ENCODE measurements around the gene RAD51B. TPM values are rescaled to one million over a fixed set of nuclear protein-coding genes. Genes with fewer than 3 reads are reported as not detected.
"Not testable (repeated sequence)": the region's sequence is repeated elsewhere in the genome, so short reads cannot be mapped to it uniquely, and the experiment has no call there.

Gene RAD51B
- total RNA-seq, 1 experiment from 2014 or later: 8.5 TPM

GRCh38 chr14:67986131-67986841, 166.7 kb downstream of the RAD51B start:
- DNase-seq (ENCODE audit: low read depth, low spot score): no peak

GRCh38 chr14:67987606-67988005, 168.0 kb downstream of the RAD51B start:
- H3K9me3 ChIP-seq (ENCODE audit: control insufficient read depth, insufficient read depth, low read depth, low read length): no peaks in the 10 kb centered on the region
- TF ChIP-seq, protein P1, sequence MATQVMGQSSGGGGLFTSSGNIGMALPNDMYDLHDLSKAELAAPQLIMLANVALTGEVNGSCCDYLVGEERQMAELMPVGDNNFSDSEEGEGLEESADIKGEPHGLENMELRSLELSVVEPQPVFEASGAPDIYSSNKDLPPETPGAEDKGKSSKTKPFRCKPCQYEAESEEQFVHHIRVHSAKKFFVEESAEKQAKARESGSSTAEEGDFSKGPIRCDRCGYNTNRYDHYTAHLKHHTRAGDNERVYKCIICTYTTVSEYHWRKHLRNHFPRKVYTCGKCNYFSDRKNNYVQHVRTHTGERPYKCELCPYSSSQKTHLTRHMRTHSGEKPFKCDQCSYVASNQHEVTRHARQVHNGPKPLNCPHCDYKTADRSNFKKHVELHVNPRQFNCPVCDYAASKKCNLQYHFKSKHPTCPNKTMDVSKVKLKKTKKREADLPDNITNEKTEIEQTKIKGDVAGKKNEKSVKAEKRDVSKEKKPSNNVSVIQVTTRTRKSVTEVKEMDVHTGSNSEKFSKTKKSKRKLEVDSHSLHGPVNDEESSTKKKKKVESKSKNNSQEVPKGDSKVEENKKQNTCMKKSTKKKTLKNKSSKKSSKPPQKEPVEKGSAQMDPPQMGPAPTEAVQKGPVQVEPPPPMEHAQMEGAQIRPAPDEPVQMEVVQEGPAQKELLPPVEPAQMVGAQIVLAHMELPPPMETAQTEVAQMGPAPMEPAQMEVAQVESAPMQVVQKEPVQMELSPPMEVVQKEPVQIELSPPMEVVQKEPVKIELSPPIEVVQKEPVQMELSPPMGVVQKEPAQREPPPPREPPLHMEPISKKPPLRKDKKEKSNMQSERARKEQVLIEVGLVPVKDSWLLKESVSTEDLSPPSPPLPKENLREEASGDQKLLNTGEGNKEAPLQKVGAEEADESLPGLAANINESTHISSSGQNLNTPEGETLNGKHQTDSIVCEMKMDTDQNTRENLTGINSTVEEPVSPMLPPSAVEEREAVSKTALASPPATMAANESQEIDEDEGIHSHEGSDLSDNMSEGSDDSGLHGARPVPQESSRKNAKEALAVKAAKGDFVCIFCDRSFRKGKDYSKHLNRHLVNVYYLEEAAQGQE (IDR thresholded peaks at IDR 0.05; ENCODE audit: insufficient read depth in 1 of 2, low read depth in 2 of 2, low read length in 1 of 2): no peak
- TF ChIP-seq TCF7L2 (IDR thresholded peaks at IDR 0.05; ENCODE audit: low read depth, low read length): no peak
- TF ChIP-seq, protein P2, sequence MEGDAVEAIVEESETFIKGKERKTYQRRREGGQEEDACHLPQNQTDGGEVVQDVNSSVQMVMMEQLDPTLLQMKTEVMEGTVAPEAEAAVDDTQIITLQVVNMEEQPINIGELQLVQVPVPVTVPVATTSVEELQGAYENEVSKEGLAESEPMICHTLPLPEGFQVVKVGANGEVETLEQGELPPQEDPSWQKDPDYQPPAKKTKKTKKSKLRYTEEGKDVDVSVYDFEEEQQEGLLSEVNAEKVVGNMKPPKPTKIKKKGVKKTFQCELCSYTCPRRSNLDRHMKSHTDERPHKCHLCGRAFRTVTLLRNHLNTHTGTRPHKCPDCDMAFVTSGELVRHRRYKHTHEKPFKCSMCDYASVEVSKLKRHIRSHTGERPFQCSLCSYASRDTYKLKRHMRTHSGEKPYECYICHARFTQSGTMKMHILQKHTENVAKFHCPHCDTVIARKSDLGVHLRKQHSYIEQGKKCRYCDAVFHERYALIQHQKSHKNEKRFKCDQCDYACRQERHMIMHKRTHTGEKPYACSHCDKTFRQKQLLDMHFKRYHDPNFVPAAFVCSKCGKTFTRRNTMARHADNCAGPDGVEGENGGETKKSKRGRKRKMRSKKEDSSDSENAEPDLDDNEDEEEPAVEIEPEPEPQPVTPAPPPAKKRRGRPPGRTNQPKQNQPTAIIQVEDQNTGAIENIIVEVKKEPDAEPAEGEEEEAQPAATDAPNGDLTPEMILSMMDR (IDR thresholded peaks at IDR 0.05): no peak
- no peak for TF ChIP-seq POLR2AphosphoS5 (IDR thresholded peaks at IDR 0.05; ENCODE audit: low read depth, low read length)
- no peak for TF ChIP-seq SIN3A (IDR thresholded peaks at IDR 0.05; ENCODE audit: borderline replicate concordance, insufficient read depth, low read depth, low read length)
- peak overlapping the region; percentile 67; the same call in 1 of the 2 replicates for H3K27ac ChIP-seq (ENCODE audit: low read length)
- ATAC-seq: no peak
- POLR2A ChIA-PET: no interaction called here
- CTCF ChIA-PET: no interaction called here
- intact Hi-C loops (cut with micrococcal nuclease; ENCODE audit: unreplicated experiment) (no loop called here), in situ Hi-C loops (cut with HindIII; ENCODE audit: low pct_unique_long_range_greater_than_20kb, low sequenced_read_pairs) (no loop called here)
- no peaks in the 10 kb centered on the region for H3K36me3 ChIP-seq (ENCODE audit: control insufficient read depth, insufficient read depth, low read length)
- no peak for DNase-seq (ENCODE audit: low read depth, low spot score)
- BruUV-seq (replicated peaks): no TSS peak
- H3K27me3 ChIP-seq (ENCODE audit: control insufficient read depth, insufficient read depth, low read length): no peaks in the 10 kb centered on the region
- no peaks in the 10 kb centered on the region for H3K4me1 ChIP-seq (ENCODE audit: control insufficient read depth, insufficient read depth, low read length)
- H3K4me3 ChIP-seq (ENCODE audit: low read depth in 2 of 2, low read length in 2 of 2): no peak overlapping the region

More at GRCh38 chr14:67986131-67986841, 166.7 kb downstream of the RAD51B start:
- TF ChIP-seq, protein P1 (IDR thresholded peaks at IDR 0.05; ENCODE audit: insufficient read depth in 1 of 2, low read depth in 2 of 2, low read length in 1 of 2): no peak
- no peak for TF ChIP-seq SIN3A (IDR thresholded peaks at IDR 0.05; ENCODE audit: borderline replicate concordance, insufficient read depth, low read depth, low read length)
- no peak for TF ChIP-seq TCF7L2 (IDR thresholded peaks at IDR 0.05; ENCODE audit: low read depth, low read length)
- no peak for TF ChIP-seq POLR2AphosphoS5 (IDR thresholded peaks at IDR 0.05; ENCODE audit: low read depth, low read length)
- TF ChIP-seq, protein P2 (IDR thresholded peaks at IDR 0.05): no peak
- peak overlapping the region; percentile 39; the same call in 1 of the 2 replicates for H3K27ac ChIP-seq (ENCODE audit: low read length)
- H3K4me1 ChIP-seq (ENCODE audit: control insufficient read depth, insufficient read depth, low read length): no peaks in the 10 kb centered on the region
- H3K36me3 ChIP-seq (ENCODE audit: control insufficient read depth, insufficient read depth, low read length): no peaks in the 10 kb centered on the region
- ChIA-PET POLR2A (no interaction called here), CTCF (no interaction called here)
- in situ Hi-C loops (cut with HindIII; ENCODE audit: low pct_unique_long_range_greater_than_20kb, low sequenced_read_pairs) (no loop called here), intact Hi-C loops (cut with micrococcal nuclease; ENCODE audit: unreplicated experiment) (no loop called here)
- no peaks in the 10 kb centered on the region for H3K9me3 ChIP-seq (ENCODE audit: control insufficient read depth, insufficient read depth, low read depth, low read length)
- H3K27me3 ChIP-seq (ENCODE audit: control insufficient read depth, insufficient read depth, low read length): no peaks in the 10 kb centered on the region
- ATAC-seq: no peak
- BruUV-seq (replicated peaks): no TSS peak
- H3K4me3 ChIP-seq (ENCODE audit: low read depth in 2 of 2, low read length in 2 of 2): no peak overlapping the region

DNA sequence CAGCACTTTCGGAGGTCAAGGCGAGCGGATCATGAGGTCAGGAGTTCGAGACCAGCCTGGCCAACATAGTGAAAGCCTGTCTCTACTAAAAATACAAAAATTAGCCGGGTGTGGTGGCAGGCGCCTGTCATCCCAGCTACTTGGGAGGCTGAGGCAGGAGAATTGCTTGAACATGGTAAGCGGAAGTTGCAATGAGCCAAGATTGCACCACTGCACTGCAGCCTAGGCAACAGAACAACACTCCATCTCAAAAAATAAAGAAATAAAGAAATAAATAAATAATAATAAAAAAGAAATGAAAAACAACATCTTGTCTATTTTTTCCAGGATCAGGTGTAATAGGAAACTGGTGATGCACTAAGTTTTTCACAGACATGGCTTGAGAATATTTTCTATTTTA, 168.6 kb downstream of the RAD51B start:
- H3K27ac ChIP-seq (ENCODE audit: low read length): peak overlapping the region; percentile 67; the same call in 1 of the 2 replicates
- BruUV-seq (replicated peaks); H3K36me3 ChIP-seq (ENCODE audit: control insufficient read depth, insufficient read depth, low read length); CTCF ChIA-PET; H3K27me3 ChIP-seq (ENCODE audit: control insufficient read depth, insufficient read depth, low read length); H3K9me3 ChIP-seq (ENCODE audit: control insufficient read depth, insufficient read depth, low read depth, low read length); intact Hi-C loops (cut with micrococcal nuclease; ENCODE audit: unreplicated experiment); H3K4me3 ChIP-seq (ENCODE audit: low read depth in 2 of 2, low read length in 2 of 2); POLR2A ChIA-PET; DNase-seq (ENCODE audit: low read depth, low spot score); H3K4me1 ChIP-seq (ENCODE audit: control insufficient read depth, insufficient read depth, low read length); in situ Hi-C loops (cut with HindIII; ENCODE audit: low pct_unique_long_range_greater_than_20kb, low sequenced_read_pairs); ATAC-seq: not testable (repeated sequence)
